Measurements from ENCODE around the gene COL25A1.

GRCh38 chr4:109033993-109034392 is 268.5 kb downstream of the COL25A1 start:
- TF ChIP-seq, protein P1, sequence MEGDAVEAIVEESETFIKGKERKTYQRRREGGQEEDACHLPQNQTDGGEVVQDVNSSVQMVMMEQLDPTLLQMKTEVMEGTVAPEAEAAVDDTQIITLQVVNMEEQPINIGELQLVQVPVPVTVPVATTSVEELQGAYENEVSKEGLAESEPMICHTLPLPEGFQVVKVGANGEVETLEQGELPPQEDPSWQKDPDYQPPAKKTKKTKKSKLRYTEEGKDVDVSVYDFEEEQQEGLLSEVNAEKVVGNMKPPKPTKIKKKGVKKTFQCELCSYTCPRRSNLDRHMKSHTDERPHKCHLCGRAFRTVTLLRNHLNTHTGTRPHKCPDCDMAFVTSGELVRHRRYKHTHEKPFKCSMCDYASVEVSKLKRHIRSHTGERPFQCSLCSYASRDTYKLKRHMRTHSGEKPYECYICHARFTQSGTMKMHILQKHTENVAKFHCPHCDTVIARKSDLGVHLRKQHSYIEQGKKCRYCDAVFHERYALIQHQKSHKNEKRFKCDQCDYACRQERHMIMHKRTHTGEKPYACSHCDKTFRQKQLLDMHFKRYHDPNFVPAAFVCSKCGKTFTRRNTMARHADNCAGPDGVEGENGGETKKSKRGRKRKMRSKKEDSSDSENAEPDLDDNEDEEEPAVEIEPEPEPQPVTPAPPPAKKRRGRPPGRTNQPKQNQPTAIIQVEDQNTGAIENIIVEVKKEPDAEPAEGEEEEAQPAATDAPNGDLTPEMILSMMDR (IDR thresholded peaks at IDR 0.05; ENCODE audit: insufficient read depth, low read depth, low read length) = no peak
- TF ChIP-seq EZH2 (IDR thresholded peaks at IDR 0.05; ENCODE audit: insufficient read depth, low read length) = no peak

Data from astrocyte (in vitro differentiated cells and primary cell).